Gastroesophageal sphincter (tissue), 3 donors: ENCODE measurements around the gene TWIST2.

ENCODE experiments used
- CTCF ChIP-seq, 4 experiments: fragments of 200-600 bp in 2 of 4; fragments of 450-650 bp in 2 of 4; sonication (generic) in 1 of 4; IDR thresholded peaks; one replicate each; pipeline ENCODE4 v1.5.1; 2017 to 2019; ENCODE audit warnings: antibody characterized with exemption in 4 of 4, mild to moderate bottlenecking in 2 of 4, moderate library complexity in 2 of 4
- EP300 ChIP-seq: sonication (generic); formaldehyde crosslinking; IDR thresholded peaks from one replicate; pipeline ENCODE4 v1.6.1; 2017; ENCODE audit warnings: antibody characterized with exemption, mild to moderate bottlenecking
- POLR2A ChIP-seq, 2 donors: fragments of 450-650 bp; IDR thresholded peaks; one replicate each; pipeline ENCODE4 v1.6.1; 2017; ENCODE audit warnings: antibody characterized with exemption in 2 of 2, mild to moderate bottlenecking in 2 of 2, moderate library complexity in 1 of 2
- POLR2AphosphoS5 ChIP-seq: sonication (generic); formaldehyde crosslinking; IDR thresholded peaks from one replicate; pipeline ENCODE4 v1.6.1; 2017; ENCODE audit warnings: antibody characterized with exemption

- TF ChIP-seq CTCF (IDR thresholded peaks at IDR 0.05) (no peak), EP300 (no peak), POLR2AphosphoS5 (no peak), POLR2A (IDR thresholded peaks at IDR 0.05) (no peak)
Observed at GRCh38 chr2:238878051-238878735, 30.3 kb downstream of the TWIST2 start.
